Measurements from ENCODE around the gene WDR7.

Gene WDR7

GRCh38 chr18:56959120-56959519 is 308.0 kb downstream of the WDR7 start:
- DNase-seq (ENCODE audit: extremely low spot score): no peak
- TF ChIP-seq TARDBP (IDR thresholded peaks at IDR 0.05): no peak
- TF ChIP-seq CTBP1 (IDR thresholded peaks at IDR 0.05; ENCODE audit: borderline replicate concordance): no peak
- no peak for TF ChIP-seq ZNF384 (IDR thresholded peaks at IDR 0.05)
- TF ChIP-seq ARNT (IDR thresholded peaks at IDR 0.05): no peak
- no peak for TF ChIP-seq L3MBTL2 (conservative IDR thresholded peaks at IDR 0.05)
- TF ChIP-seq ELF4 (IDR thresholded peaks at IDR 0.05): no peak
- no peak for TF ChIP-seq FOXA1 (IDR thresholded peaks at IDR 0.05)
- TF ChIP-seq FOXK2 (IDR thresholded peaks at IDR 0.05): no peak
- TF ChIP-seq BHLHE40 (IDR thresholded peaks at IDR 0.05; ENCODE audit: borderline replicate concordance): no peak
- no peak for TF ChIP-seq HDGF (IDR thresholded peaks at IDR 0.05; ENCODE audit: borderline replicate concordance)
- TF ChIP-seq FOXM1 (IDR thresholded peaks at IDR 0.05; ENCODE audit: borderline replicate concordance): no peak
- TF ChIP-seq NFRKB (IDR thresholded peaks at IDR 0.05): no peak
- ChIA-PET CTCF (no interaction called here), POLR2A (no interaction called here)

GRCh38 chr18:56962322-56962721 is 311.2 kb downstream of the WDR7 start:
- CTCF ChIA-PET: no interaction called here
- TF ChIP-seq ZNF384 (IDR thresholded peaks at IDR 0.05) (no peak), LEF1 (IDR thresholded peaks at IDR 0.05; ENCODE audit: borderline replicate concordance) (no peak)
- POLR2A ChIA-PET: no interaction called here
- DNase-seq (ENCODE audit: extremely low spot score): no peak

DNA sequence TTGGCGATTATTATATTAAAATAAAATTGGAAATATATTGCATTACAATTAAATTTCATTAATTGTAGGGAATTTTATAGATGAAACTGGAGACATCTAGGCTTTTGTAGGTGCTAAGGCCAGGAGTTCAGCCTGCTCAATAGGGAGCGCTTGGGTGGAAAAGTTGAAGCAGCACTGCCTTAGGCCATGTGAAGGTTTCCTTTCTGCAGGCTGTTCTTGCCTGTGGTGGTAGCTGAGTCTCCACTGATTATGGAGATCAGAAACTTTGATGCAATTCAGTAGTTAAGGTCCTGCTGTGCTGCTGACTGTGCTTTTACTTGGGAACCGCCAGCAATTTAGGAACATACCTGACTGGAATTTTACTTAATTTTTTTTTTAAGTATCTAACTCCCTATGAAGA is 315.9 kb downstream of the WDR7 start:
- no peak for TF ChIP-seq BHLHE40 (IDR thresholded peaks at IDR 0.05; ENCODE audit: borderline replicate concordance)
- TF ChIP-seq ARNT (IDR thresholded peaks at IDR 0.05): no peak
- TF ChIP-seq SUZ12 (IDR thresholded peaks at IDR 0.05): no peak
- TF ChIP-seq CTBP1 (IDR thresholded peaks at IDR 0.05; ENCODE audit: borderline replicate concordance): no peak
- TF ChIP-seq FOXK2 (IDR thresholded peaks at IDR 0.05): no peak
- no peak for TF ChIP-seq FOXM1 (IDR thresholded peaks at IDR 0.05; ENCODE audit: borderline replicate concordance)
- no peak for TF ChIP-seq NFRKB (IDR thresholded peaks at IDR 0.05)
- TF ChIP-seq SP1 (IDR thresholded peaks at IDR 0.05): no peak
- TF ChIP-seq, protein P1, sequence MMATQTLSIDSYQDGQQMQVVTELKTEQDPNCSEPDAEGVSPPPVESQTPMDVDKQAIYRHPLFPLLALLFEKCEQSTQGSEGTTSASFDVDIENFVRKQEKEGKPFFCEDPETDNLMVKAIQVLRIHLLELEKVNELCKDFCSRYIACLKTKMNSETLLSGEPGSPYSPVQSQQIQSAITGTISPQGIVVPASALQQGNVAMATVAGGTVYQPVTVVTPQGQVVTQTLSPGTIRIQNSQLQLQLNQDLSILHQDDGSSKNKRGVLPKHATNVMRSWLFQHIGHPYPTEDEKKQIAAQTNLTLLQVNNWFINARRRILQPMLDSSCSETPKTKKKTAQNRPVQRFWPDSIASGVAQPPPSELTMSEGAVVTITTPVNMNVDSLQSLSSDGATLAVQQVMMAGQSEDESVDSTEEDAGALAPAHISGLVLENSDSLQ (IDR thresholded peaks at IDR 0.05): no peak
- no peak for TF ChIP-seq ZNF384 (IDR thresholded peaks at IDR 0.05)
- no peak for TF ChIP-seq LEF1 (IDR thresholded peaks at IDR 0.05; ENCODE audit: borderline replicate concordance)
- TF ChIP-seq TARDBP (IDR thresholded peaks at IDR 0.05): no peak
- no peak for TF ChIP-seq FOXA1 (IDR thresholded peaks at IDR 0.05)
- no peak for TF ChIP-seq L3MBTL2 (conservative IDR thresholded peaks at IDR 0.05)
- no peak for TF ChIP-seq HDGF (IDR thresholded peaks at IDR 0.05; ENCODE audit: borderline replicate concordance)
- no peak for TF ChIP-seq ELF4 (IDR thresholded peaks at IDR 0.05)
- no peak for DNase-seq (ENCODE audit: extremely low spot score)
- CTCF ChIA-PET: no interaction called here
- POLR2A ChIA-PET: no interaction called here

DNA sequence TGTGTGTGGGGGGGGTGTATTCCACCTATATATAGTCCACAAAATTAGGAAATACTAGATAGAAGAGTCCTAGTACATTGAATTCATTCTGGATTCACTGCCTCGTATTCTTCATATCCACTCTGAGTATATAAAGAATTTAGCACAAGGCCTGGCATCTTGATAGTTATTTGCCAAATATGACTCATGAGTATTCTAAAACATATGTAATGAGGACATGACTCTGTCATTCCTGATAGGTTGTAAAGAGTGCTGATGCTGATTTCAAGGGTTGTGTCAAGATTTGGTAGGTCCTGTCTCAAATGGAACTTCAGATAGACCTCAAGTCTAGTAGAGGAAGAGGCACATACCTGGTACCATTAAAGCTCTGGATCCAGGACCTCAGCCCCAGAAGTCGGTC is 322.3 kb downstream of the WDR7 start:
- POLR2A ChIA-PET: no interaction called here
- no peak for DNase-seq (ENCODE audit: extremely low spot score)
- CTCF ChIA-PET: no interaction called here
- no peak for TF ChIP-seq ELF4 (IDR thresholded peaks at IDR 0.05)
- TF ChIP-seq LEF1 (IDR thresholded peaks at IDR 0.05; ENCODE audit: borderline replicate concordance): no peak
- TF ChIP-seq SUZ12 (IDR thresholded peaks at IDR 0.05): no peak
- no peak for TF ChIP-seq FOXA1 (IDR thresholded peaks at IDR 0.05)
- no peak for TF ChIP-seq NFRKB (IDR thresholded peaks at IDR 0.05)
- TF ChIP-seq FOXK2 (IDR thresholded peaks at IDR 0.05): no peak
- no peak for TF ChIP-seq SP1 (IDR thresholded peaks at IDR 0.05)
- TF ChIP-seq FOXM1 (IDR thresholded peaks at IDR 0.05; ENCODE audit: borderline replicate concordance): no peak
- no peak for TF ChIP-seq BHLHE40 (IDR thresholded peaks at IDR 0.05; ENCODE audit: borderline replicate concordance)
- TF ChIP-seq TARDBP (IDR thresholded peaks at IDR 0.05): no peak
- TF ChIP-seq ARNT (IDR thresholded peaks at IDR 0.05): no peak
- no peak for TF ChIP-seq CTBP1 (IDR thresholded peaks at IDR 0.05; ENCODE audit: borderline replicate concordance)
- no peak for TF ChIP-seq L3MBTL2 (conservative IDR thresholded peaks at IDR 0.05)
- no peak for TF ChIP-seq HDGF (IDR thresholded peaks at IDR 0.05; ENCODE audit: borderline replicate concordance)
- no peak for TF ChIP-seq ZNF384 (IDR thresholded peaks at IDR 0.05)

GRCh38 chr18:56974141-56974540 is 323.0 kb downstream of the WDR7 start:
- TF ChIP-seq BHLHE40 (IDR thresholded peaks at IDR 0.05; ENCODE audit: borderline replicate concordance) (no peak), FOXK2 (IDR thresholded peaks at IDR 0.05) (no peak), ELF4 (IDR thresholded peaks at IDR 0.05) (no peak), FOXA1 (IDR thresholded peaks at IDR 0.05) (no peak), SP1 (IDR thresholded peaks at IDR 0.05) (no peak), SUZ12 (IDR thresholded peaks at IDR 0.05) (no peak), CTBP1 (IDR thresholded peaks at IDR 0.05; ENCODE audit: borderline replicate concordance) (no peak), TARDBP (IDR thresholded peaks at IDR 0.05) (no peak), ZNF384 (IDR thresholded peaks at IDR 0.05) (no peak), HDGF (IDR thresholded peaks at IDR 0.05; ENCODE audit: borderline replicate concordance) (no peak), LEF1 (IDR thresholded peaks at IDR 0.05; ENCODE audit: borderline replicate concordance) (no peak)
- POLR2A ChIA-PET: no interaction called here
- CTCF ChIA-PET: no interaction called here
- no peak for DNase-seq (ENCODE audit: extremely low spot score)

DNA sequence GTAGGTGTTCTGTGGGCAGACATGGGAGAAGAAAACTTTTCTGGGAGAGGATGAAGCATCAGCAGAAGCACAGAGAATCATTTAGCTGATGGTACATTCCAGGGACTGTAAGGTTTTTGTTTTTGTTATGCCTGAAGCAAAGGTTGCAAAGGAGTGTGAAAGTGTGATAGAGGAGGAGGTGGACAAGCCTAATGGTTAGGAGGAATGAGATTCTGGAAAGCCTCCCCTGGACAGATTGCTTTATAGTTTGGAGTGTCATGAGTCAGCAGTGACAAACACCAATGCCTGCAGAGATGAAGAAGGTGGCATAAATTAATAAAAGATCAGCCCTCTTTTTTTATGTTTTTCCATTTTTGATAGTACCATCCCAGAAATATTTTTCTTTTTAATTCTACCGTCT is 324.1 kb downstream of the WDR7 start:
- ChIA-PET POLR2A (no interaction called here), CTCF (no interaction called here)
- DNase-seq (ENCODE audit: extremely low spot score): no peak
- TF ChIP-seq L3MBTL2 (conservative IDR thresholded peaks at IDR 0.05) (no peak), CTBP1 (IDR thresholded peaks at IDR 0.05; ENCODE audit: borderline replicate concordance) (no peak), TARDBP (IDR thresholded peaks at IDR 0.05) (no peak), ARNT (IDR thresholded peaks at IDR 0.05) (no peak), LEF1 (IDR thresholded peaks at IDR 0.05; ENCODE audit: borderline replicate concordance) (no peak), FOXM1 (IDR thresholded peaks at IDR 0.05; ENCODE audit: borderline replicate concordance) (no peak), HDGF (IDR thresholded peaks at IDR 0.05; ENCODE audit: borderline replicate concordance) (no peak), ELF4 (IDR thresholded peaks at IDR 0.05) (no peak), ZNF384 (IDR thresholded peaks at IDR 0.05) (no peak), SP1 (IDR thresholded peaks at IDR 0.05) (no peak)

- TF ChIP-seq SP1 (IDR thresholded peaks at IDR 0.05) (no peak), HDGF (IDR thresholded peaks at IDR 0.05; ENCODE audit: borderline replicate concordance) (no peak), ARNT (IDR thresholded peaks at IDR 0.05) (no peak), FOXK2 (IDR thresholded peaks at IDR 0.05) (no peak), TARDBP (IDR thresholded peaks at IDR 0.05) (no peak), ELF4 (IDR thresholded peaks at IDR 0.05) (no peak), ZNF384 (IDR thresholded peaks at IDR 0.05) (no peak), CTBP1 (IDR thresholded peaks at IDR 0.05; ENCODE audit: borderline replicate concordance) (no peak), BHLHE40 (IDR thresholded peaks at IDR 0.05; ENCODE audit: borderline replicate concordance) (no peak), LEF1 (IDR thresholded peaks at IDR 0.05; ENCODE audit: borderline replicate concordance) (no peak), FOXM1 (IDR thresholded peaks at IDR 0.05; ENCODE audit: borderline replicate concordance) (no peak), SUZ12 (IDR thresholded peaks at IDR 0.05) (no peak), L3MBTL2 (conservative IDR thresholded peaks at IDR 0.05) (no peak), FOXA1 (IDR thresholded peaks at IDR 0.05) (no peak), NFRKB (IDR thresholded peaks at IDR 0.05) (no peak)
- TF ChIP-seq, protein P1 (IDR thresholded peaks at IDR 0.05): no peak
- ChIA-PET CTCF (no interaction called here), POLR2A (no interaction called here)
- no peak for DNase-seq (ENCODE audit: extremely low spot score)
Measured at GRCh38 chr18:56977309-56977708, 326.1 kb downstream of the WDR7 start.
